Lung (tissue), 12 donors: Measurements from ENCODE around the gene LRRC75A. TPM values are rescaled to one million over a fixed set of nuclear protein-coding genes. Genes with fewer than 3 reads are reported as not detected.

Experiments
- ATAC-seq: fragments of 200-7000 bp; cut with Tn5 transposase; one replicate; pipeline ENCODE4 v1.9.1; 2020; ENCODE audit warnings: moderate number of reproducible peaks; ENCODE audit not compliant: insufficient read depth, low FRiP score
- DNase-seq, 3 donors: peaks; one replicate each; pipeline ENCODE4 v3.0.0-alpha.2; 2013 to 2017
- H3K27ac ChIP-seq, 2 donors: one replicate each; pipeline ENCODE4 v1.5.1; 2013; ENCODE audit warnings: mild to moderate bottlenecking in 2 of 2, moderate library complexity in 2 of 2, control low read depth in 1 of 2, inconsistent platforms in 1 of 2, low read depth in 1 of 2, low read length in 1 of 2
- H3K27me3 ChIP-seq, 3 donors: one replicate each; pipeline ENCODE4 v1.5.1; 2013; ENCODE audit warnings: low read length in 2 of 3; ENCODE audit not compliant: control insufficient read depth in 3 of 3, insufficient read depth in 3 of 3
- H3K36me3 ChIP-seq, 4 donors: one replicate each; pipeline ENCODE4 v1.5.1; 2013; ENCODE audit warnings: low read length in 4 of 4, mild to moderate bottlenecking in 1 of 4, moderate library complexity in 1 of 4; ENCODE audit not compliant: control insufficient read depth in 4 of 4, insufficient read depth in 4 of 4
- H3K4me1 ChIP-seq, 5 donors: one replicate each; pipeline ENCODE4 v1.5.1; 2013; ENCODE audit warnings: low read length in 5 of 5, mild to moderate bottlenecking in 2 of 5, moderate library complexity in 1 of 5; ENCODE audit not compliant: control insufficient read depth in 5 of 5, insufficient read depth in 5 of 5
- H3K4me3 ChIP-seq: one replicate; pipeline ENCODE4 v1.5.1; 2013; ENCODE audit warnings: mild to moderate bottlenecking, control low read depth, moderate library complexity
- H3K9ac ChIP-seq, 2 donors: one replicate each; pipeline ENCODE4 v1.5.1; 2013; ENCODE audit warnings: low read length in 2 of 2, control low read depth in 1 of 2; ENCODE audit not compliant: insufficient read depth in 1 of 2
- H3K9me3 ChIP-seq, 4 donors: one replicate each; pipeline ENCODE4 v1.5.1; 2013; ENCODE audit warnings: low read length in 3 of 4, mild to moderate bottlenecking in 1 of 4, moderate library complexity in 1 of 4; ENCODE audit not compliant: control insufficient read depth in 4 of 4, insufficient read depth in 3 of 4
- CTCF ChIP-seq: IDR thresholded peaks from 2 replicates; pipeline ENCODE4 v1.5.1; 2012; ENCODE audit warnings: mild to moderate bottlenecking; ENCODE audit errors: control extremely low read depth, extremely low read depth
- WGBS, 2 donors: extraction: QIAGEN DNeasy Blood & Tissue Kit; methylation state at CpG; one replicate each; pipeline ENCODE4 v1.1.7; 2013; 5-methylcytosine and 5-hydroxymethylcytosine counted together
- polyA plus RNA-seq, 2 donors: library from polyadenylated mRNA; stranded (reverse); fragments of 200-250 nt; gene quantifications; one replicate each; pipeline ENCODE4 v1.2.1, GENCODE V29; 2013
- total RNA-seq, 2 donors: library from RNA; depleted of rRNA in 1 of 2; stranded (reverse); fragments of >200 nt in 1 of 2; gene quantifications; one replicate each; pipeline ENCODE4 v1.2.1, GENCODE V29; 2014 to 2021
- donor health status: control.
- donor health status: control.
- donor health status: Bipolar disorder and iron deficiency.
- donor health status: healthy.
- donor health status: DM: yes; HTN: yes; CAD: no.

LRRC75A gene
- total and polyA plus RNA-seq, 4 donors = 0.68 to 3.4 (median 2.4) TPM

GRCh38 chr17:16494059-16494458 lies 2.1 kb upstream of the LRRC75A start:
- H3K36me3 ChIP-seq = no peaks in the 10 kb centered on the region

DNA sequence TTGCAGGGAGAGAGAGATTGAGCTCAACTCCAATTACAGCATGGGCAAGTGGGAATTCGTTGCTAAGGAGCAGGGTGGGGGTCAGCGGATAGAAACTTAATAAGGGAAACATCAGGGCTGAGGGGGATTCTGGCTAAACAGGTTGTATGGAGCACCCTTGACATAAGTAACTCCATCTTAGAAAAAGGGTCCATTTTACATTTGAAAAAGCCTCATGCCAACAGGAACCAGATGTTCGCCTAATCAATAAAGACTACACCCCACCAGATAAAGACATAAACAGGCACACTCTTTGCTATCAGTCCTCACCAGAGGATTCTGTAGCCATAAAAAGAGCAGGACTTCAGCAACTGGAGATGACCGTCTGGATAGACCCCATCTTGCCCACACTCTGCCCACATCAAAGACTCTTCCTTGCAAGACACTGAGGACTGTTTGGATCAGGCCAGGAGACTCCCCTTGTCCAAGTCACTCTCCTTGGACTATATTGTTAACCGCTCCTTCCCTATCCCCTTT lies 1.6 kb upstream of the LRRC75A start:
- Histone ChIP-seq H3K36me3 (no peaks in the 10 kb centered on the region), H3K9ac (no peak overlapping the region), H3K27me3 (peaks cover 3 to 4% (median 3%) of the 10 kb centered on the region in 3 donors), H3K27ac (no peak overlapping the region), H3K4me3 (no peak overlapping the region), H3K9me3 (no peaks in the 10 kb centered on the region), H3K4me1 (peaks cover 0 to 17% (median 2%) of the 10 kb centered on the region in 5 donors)
- DNase-seq (no peak), ATAC-seq (no peak)
- no peak for TF ChIP-seq CTCF
- WGBS, 2 donors = 92 to 93% methylated on average over 5 of the region's 5 CpGs

More at GRCh38 chr17:16494059-16494458, 2.1 kb upstream of the LRRC75A start:
- H3K9ac ChIP-seq = no peak overlapping the region
- ATAC-seq (no peak), DNase-seq (no peak)
- no peak for TF ChIP-seq CTCF
- no peak overlapping the region for H3K27ac ChIP-seq
- no peaks in the 10 kb centered on the region for H3K9me3 ChIP-seq
- WGBS, 2 donors = 42 to 61% methylated on average over 1 of the region's 1 CpG
- H3K4me3 ChIP-seq = no peak overlapping the region
- H3K27me3 ChIP-seq = peaks cover 3 to 4% (median 3%) of the 10 kb centered on the region in 3 donors
- H3K4me1 ChIP-seq = peaks cover 0 to 16% (median 0%) of the 10 kb centered on the region in 5 donors

GRCh38 chr17:16492613-16493530 lies 879 bp upstream of the LRRC75A start:
- DNase-seq (no peak), ATAC-seq (no peak)
- WGBS, 2 donors = 83 to 84% methylated on average over 27 of the region's 27 CpGs
- TF ChIP-seq CTCF = no peak
- Histone ChIP-seq H3K4me1 (peaks cover 0 to 23% (median 7%) of the 10 kb centered on the region in 5 donors), H3K9ac (no peak overlapping the region), H3K27ac (no peak overlapping the region), H3K4me3 (no peak overlapping the region), H3K9me3 (no peaks in the 10 kb centered on the region), H3K36me3 (no peaks in the 10 kb centered on the region), H3K27me3 (peaks cover 3 to 4% (median 3%) of the 10 kb centered on the region in 3 donors)
